ENCODE measurements around the gene SFMBT1. TPM values are rescaled to one million over a fixed set of nuclear protein-coding genes. Genes with fewer than 3 reads are reported as not detected.

SFMBT1 gene
- total RNA-seq, 2 donors from 2014 or later: 6.9 to 10.3 TPM

GRCh38 chr3:52865994-52866393 is 179.9 kb downstream of the SFMBT1 start:
- Mint-ChIP-seq H3K4me1 (no peaks in the 10 kb centered on the region), H3K4me3 (no peak overlapping the region), H3K36me3 (ENCODE audit: low read depth) (peaks cover 30% of the 10 kb centered on the region), H3K27ac (no peak overlapping the region), H3K27me3 (ENCODE audit: insufficient read depth) (no peaks in the 10 kb centered on the region), H3K9me3 (peaks cover 33% of the 10 kb centered on the region)
- Histone ChIP-seq H3K36me3 (ENCODE audit: control insufficient read depth, insufficient read depth, low read length) (no peaks in the 10 kb centered on the region), H3K9me3 (ENCODE audit: control insufficient read depth, low read length) (no peaks in the 10 kb centered on the region), H3K27ac (ENCODE audit: low read depth, low read length) (no peak overlapping the region), H3K4me3 (ENCODE audit: low read length) (no peak overlapping the region), H3K9ac (ENCODE audit: extremely low read depth, low read length, poor library complexity, severe bottlenecking) (no peak overlapping the region), H3K4me1 (ENCODE audit: control insufficient read depth, insufficient read depth, low read length) (no peaks in the 10 kb centered on the region), H3K27me3 (ENCODE audit: control insufficient read depth, insufficient read depth, low read length, poor library complexity, severe bottlenecking) (no peaks in the 10 kb centered on the region)
- no peak for DNase-seq
- no peak for TF ChIP-seq CTCF (conservative IDR thresholded peaks at IDR 0.05)
- WGBS, 2 experiments (ENCODE audit: insufficient coverage in 1 of 2, insufficient read length in 1 of 2): 97% methylated on average over 8 to 13 of the region's 13 CpGs

- no peak overlapping the region for H3K27ac ChIP-seq (ENCODE audit: low read depth, low read length)
- H3K9ac ChIP-seq (ENCODE audit: extremely low read depth, low read length, poor library complexity, severe bottlenecking): no peak overlapping the region
- Mint-ChIP-seq H3K36me3 (ENCODE audit: low read depth) (peaks cover 21% of the 10 kb centered on the region), H3K27ac (no peak overlapping the region), H3K27me3 (ENCODE audit: insufficient read depth) (no peaks in the 10 kb centered on the region), H3K4me1 (no peaks in the 10 kb centered on the region), H3K4me3 (no peak overlapping the region), H3K9me3 (peaks cover 24% of the 10 kb centered on the region)
- no peaks in the 10 kb centered on the region for H3K36me3 ChIP-seq (ENCODE audit: control insufficient read depth, insufficient read depth, low read length)
- TF ChIP-seq CTCF (conservative IDR thresholded peaks at IDR 0.05): no peak
- no peaks in the 10 kb centered on the region for H3K4me1 ChIP-seq (ENCODE audit: control insufficient read depth, insufficient read depth, low read length)
- DNase-seq: no peak
- H3K9me3 ChIP-seq (ENCODE audit: control insufficient read depth, low read length): no peaks in the 10 kb centered on the region
- H3K27me3 ChIP-seq (ENCODE audit: control insufficient read depth, insufficient read depth, low read length, poor library complexity, severe bottlenecking): no peaks in the 10 kb centered on the region
- 90% methylated on average over 8 of the region's 8 CpGs; no CpG with 5 or more reads in 1 of the 2 experiments for WGBS, 2 experiments (ENCODE audit: insufficient coverage in 1 of 2, insufficient read length in 1 of 2)
- H3K4me3 ChIP-seq (ENCODE audit: low read length): no peak overlapping the region
These were observed 185.5 kb downstream of the SFMBT1 start for GRCh38 chr3:52860424-52860768.

- Histone ChIP-seq H3K9ac (ENCODE audit: extremely low read depth, low read length, poor library complexity, severe bottlenecking) (no peak overlapping the region), H3K4me3 (ENCODE audit: low read length) (no peak overlapping the region), H3K9me3 (ENCODE audit: control insufficient read depth, low read length) (no peaks in the 10 kb centered on the region), H3K4me1 (ENCODE audit: control insufficient read depth, insufficient read depth, low read length) (no peaks in the 10 kb centered on the region), H3K36me3 (ENCODE audit: control insufficient read depth, insufficient read depth, low read length) (no peaks in the 10 kb centered on the region), H3K27me3 (ENCODE audit: control insufficient read depth, insufficient read depth, low read length, poor library complexity, severe bottlenecking) (no peaks in the 10 kb centered on the region), H3K27ac (ENCODE audit: low read depth, low read length) (no peak overlapping the region)
- H3K9me3 Mint-ChIP-seq: peaks cover 19% of the 10 kb centered on the region
- H3K27me3 Mint-ChIP-seq (ENCODE audit: insufficient read depth): no peaks in the 10 kb centered on the region
- H3K4me3 Mint-ChIP-seq: no peak overlapping the region
- no peaks in the 10 kb centered on the region for H3K4me1 Mint-ChIP-seq
- H3K27ac Mint-ChIP-seq: no peak overlapping the region
- DNase-seq: no peak
- WGBS, 2 experiments (ENCODE audit: insufficient coverage in 1 of 2, insufficient read length in 1 of 2): 93% methylated on average over 7 to 8 of the region's 8 CpGs
- TF ChIP-seq CTCF (conservative IDR thresholded peaks at IDR 0.05): no peak
- H3K36me3 Mint-ChIP-seq (ENCODE audit: low read depth): peaks cover 18% of the 10 kb centered on the region
These were observed 186.0 kb downstream of the SFMBT1 start for GRCh38 chr3:52859686-52860423.

Data from endodermal cell (in vitro differentiated cells).